PC-3 (cell line): ENCODE results near the gene FUT2.

Source experiments
- EZH2 ChIP-seq: fragments of 300-600 bp; sonication (generic); IDR thresholded peaks from one replicate; pipeline ENCODE4 v1.6.1; 2017; ENCODE audit warnings: antibody characterized with exemption, mild to moderate bottlenecking, low read length; ENCODE audit not compliant: unreplicated experiment
- EZH2phosphoT487 ChIP-seq: fragments of 300-600 bp; sonication (generic); IDR thresholded peaks from 2 replicates; pipeline ENCODE4 v1.6.1; 2018; ENCODE audit warnings: mild to moderate bottlenecking, antibody characterized with exemption, low read length, borderline replicate concordance
- TF ChIP-seq, protein P1 (sequence below): fragments of 300-600 bp; sonication (generic); conservative IDR thresholded peaks from 2 replicates; pipeline ENCODE4 v1.5.1; 2017; ENCODE audit warnings: antibody characterized with exemption, low read depth, mild to moderate bottlenecking, low read length

- no peak for TF ChIP-seq EZH2
- TF ChIP-seq, protein P1, sequence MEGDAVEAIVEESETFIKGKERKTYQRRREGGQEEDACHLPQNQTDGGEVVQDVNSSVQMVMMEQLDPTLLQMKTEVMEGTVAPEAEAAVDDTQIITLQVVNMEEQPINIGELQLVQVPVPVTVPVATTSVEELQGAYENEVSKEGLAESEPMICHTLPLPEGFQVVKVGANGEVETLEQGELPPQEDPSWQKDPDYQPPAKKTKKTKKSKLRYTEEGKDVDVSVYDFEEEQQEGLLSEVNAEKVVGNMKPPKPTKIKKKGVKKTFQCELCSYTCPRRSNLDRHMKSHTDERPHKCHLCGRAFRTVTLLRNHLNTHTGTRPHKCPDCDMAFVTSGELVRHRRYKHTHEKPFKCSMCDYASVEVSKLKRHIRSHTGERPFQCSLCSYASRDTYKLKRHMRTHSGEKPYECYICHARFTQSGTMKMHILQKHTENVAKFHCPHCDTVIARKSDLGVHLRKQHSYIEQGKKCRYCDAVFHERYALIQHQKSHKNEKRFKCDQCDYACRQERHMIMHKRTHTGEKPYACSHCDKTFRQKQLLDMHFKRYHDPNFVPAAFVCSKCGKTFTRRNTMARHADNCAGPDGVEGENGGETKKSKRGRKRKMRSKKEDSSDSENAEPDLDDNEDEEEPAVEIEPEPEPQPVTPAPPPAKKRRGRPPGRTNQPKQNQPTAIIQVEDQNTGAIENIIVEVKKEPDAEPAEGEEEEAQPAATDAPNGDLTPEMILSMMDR, result no peak
- no peak for TF ChIP-seq EZH2phosphoT487
Observed at GRCh38 chr19:48703316-48703715, 7.5 kb downstream of the FUT2 start.
